ENCODE results near the gene LRRC14B. TPM values are rescaled to one million over a fixed set of nuclear protein-coding genes. Genes with fewer than 3 reads are reported as not detected.

LRRC14B gene
- total RNA-seq, result 10 to 100 TPM in 1 of 2 donors, 1 to 10 TPM in 1; 7.7 to 51.0 TPM

DNA sequence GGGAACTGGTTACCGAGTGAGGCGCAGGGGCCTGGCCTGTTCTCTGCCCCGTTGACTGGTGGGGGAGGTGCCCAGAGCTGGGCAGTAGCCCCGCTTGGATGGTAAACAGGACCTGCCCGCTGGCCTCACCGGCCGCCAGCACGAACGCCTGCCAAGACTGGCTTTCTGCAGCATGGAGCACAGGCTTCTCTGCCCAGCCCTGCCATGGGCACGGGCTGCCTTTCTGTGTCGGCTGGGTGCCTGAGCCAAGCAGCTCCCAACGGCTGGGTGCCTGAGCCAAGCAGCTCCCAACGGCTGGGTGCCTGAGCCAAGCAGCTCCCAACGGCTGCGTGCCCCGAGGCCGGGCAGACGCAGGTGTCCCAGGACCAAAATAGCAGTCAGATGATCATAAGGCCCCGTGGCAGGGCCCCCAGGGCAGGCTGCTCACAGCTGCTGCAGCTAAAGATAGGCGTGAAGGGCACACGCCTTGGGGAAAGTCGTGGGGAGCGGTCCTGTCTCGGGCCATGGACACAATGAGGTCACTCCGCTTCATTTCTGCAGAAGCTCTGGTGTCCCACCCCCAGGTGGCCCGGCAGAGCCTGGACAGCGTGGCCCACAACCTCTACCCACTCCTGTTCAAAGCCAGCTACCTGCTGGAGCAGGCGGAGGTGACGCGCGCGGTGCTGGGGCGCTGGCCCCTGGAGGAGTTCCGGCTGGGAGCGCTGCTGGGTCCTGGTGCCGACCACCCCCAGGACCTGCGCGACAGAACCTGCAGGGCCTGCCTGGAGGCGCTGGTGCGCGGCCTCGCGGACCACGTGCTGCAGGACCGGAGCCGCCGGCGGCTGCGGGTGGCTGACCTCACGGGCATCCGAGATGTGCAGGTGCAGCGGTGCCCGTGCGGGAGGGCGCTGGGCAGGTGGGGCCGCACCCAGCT, at the start of gene LRRC14B:
LRRC14B (plus strand) TSS at position 460 of the 913 bp plus-strand sequence; CDS start at position 504, 44 bp downstream.
- DNase-seq (ENCODE audit: low spot score), result no peak
- peaks cover 0 to 55% of the 10 kb centered on the region in 2 donors for H3K4me1 ChIP-seq

DNA sequence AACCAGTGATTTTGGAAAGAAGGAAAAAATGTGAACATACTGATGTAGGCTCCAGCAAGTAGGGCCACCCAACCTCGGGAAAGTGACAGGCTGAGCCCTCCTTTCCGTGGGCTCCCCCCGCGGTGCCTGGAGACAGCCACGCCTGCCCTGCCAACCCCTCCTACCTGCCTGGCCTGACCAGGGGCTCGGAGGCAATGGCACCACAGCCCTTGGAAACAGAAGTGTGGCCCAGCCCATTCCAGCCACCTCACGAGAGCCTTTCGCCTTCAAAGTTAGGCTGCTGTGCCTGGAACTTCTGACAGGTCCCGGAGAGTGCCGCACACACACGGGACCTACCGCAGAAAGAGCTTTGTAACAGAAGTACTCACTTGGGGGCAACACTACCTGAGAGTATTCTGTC, 49.5 kb upstream of the LRRC14B start:
- no peak for DNase-seq (ENCODE audit: low spot score)
- H3K36me3 ChIP-seq, result no peaks in the 10 kb centered on the region
- H3K4me3 ChIP-seq, result no peak overlapping the region
- TF ChIP-seq, protein P1, sequence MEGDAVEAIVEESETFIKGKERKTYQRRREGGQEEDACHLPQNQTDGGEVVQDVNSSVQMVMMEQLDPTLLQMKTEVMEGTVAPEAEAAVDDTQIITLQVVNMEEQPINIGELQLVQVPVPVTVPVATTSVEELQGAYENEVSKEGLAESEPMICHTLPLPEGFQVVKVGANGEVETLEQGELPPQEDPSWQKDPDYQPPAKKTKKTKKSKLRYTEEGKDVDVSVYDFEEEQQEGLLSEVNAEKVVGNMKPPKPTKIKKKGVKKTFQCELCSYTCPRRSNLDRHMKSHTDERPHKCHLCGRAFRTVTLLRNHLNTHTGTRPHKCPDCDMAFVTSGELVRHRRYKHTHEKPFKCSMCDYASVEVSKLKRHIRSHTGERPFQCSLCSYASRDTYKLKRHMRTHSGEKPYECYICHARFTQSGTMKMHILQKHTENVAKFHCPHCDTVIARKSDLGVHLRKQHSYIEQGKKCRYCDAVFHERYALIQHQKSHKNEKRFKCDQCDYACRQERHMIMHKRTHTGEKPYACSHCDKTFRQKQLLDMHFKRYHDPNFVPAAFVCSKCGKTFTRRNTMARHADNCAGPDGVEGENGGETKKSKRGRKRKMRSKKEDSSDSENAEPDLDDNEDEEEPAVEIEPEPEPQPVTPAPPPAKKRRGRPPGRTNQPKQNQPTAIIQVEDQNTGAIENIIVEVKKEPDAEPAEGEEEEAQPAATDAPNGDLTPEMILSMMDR (IDR thresholded peaks at IDR 0.05), result no peak
- H3K27me3 ChIP-seq, result no peaks in the 10 kb centered on the region
- H3K27ac ChIP-seq, result no peak overlapping the region
- peaks cover 0 to 2% of the 10 kb centered on the region in 2 donors for H3K9me3 ChIP-seq
- no peaks in the 10 kb centered on the region for H3K4me1 ChIP-seq

More for the DNA sequence above, at the start of gene LRRC14B:
- Histone ChIP-seq H3K9me3 (no peaks in the 10 kb centered on the region), H3K27me3 (no peaks in the 10 kb centered on the region), H3K36me3 (no peaks in the 10 kb centered on the region), H3K4me3 (peak within 1 kb of the TSS in 1 of 2 donors; percentile 37), H3K27ac (peak within 1 kb of the TSS; percentile 93 to 94)
- TF ChIP-seq, protein P1 (IDR thresholded peaks at IDR 0.05), result no peak

DNA sequence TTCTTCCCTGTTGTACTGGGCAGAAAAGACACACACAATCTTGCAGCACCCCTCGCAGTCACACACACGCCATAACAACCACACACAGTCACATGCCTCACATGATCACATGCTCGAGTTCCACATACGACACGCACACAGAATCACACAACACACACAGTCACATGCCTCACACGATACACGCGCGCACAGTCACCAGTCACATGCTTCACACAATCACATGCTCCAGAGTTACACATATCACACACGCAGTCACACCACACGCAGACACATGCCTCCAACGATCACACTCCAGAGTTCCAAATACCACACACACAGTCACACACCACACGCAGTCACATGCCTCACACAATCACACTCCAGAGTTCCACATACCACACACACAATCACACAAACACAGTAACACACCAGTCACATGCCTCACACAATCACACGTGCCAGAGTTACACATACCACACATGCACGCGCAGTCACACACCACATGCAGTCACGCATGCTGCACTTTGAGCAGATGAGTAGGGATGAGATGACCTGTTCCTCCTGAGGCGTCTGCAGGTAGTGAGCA, 49.0 kb upstream of the LRRC14B start:
- DNase-seq (ENCODE audit: low spot score), result no peak
- TF ChIP-seq, protein P1 (IDR thresholded peaks at IDR 0.05), result no peak
- H3K9me3 ChIP-seq, result peaks cover 4 to 8% of the 10 kb centered on the region in 2 donors
- no peaks in the 10 kb centered on the region for H3K27me3 ChIP-seq
- H3K27ac ChIP-seq, result no peak overlapping the region
- H3K4me3 ChIP-seq, result no peak overlapping the region
- H3K4me1 ChIP-seq, result no peaks in the 10 kb centered on the region
- H3K36me3 ChIP-seq, result no peaks in the 10 kb centered on the region

DNA sequence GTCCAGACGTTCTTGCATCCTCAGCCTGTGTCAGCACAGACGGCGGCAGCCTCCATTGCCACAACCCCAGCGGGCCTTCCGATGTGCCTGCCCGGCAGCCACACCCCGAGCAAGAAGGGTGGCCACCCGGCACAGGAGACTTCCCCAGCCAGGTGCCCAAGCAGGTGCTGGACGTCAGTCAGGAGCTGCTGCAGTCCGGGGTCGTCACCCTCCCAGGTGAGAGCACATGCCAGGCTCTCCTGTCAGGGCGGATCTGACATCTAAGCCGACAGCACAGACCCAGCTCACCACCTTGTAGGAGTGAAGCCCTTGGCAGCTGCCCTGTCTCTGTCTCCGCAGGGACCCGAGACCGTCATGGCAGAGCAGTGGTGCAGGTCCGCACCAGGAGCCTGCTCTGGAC, 48.3 kb upstream of the LRRC14B start:
- no peaks in the 10 kb centered on the region for H3K36me3 ChIP-seq
- DNase-seq (ENCODE audit: low spot score), result no peak
- no peak overlapping the region for H3K4me3 ChIP-seq
- H3K9me3 ChIP-seq, result peaks cover 11 to 15% of the 10 kb centered on the region in 2 donors
- H3K27ac ChIP-seq, result no peak overlapping the region
- no peaks in the 10 kb centered on the region for H3K4me1 ChIP-seq
- H3K27me3 ChIP-seq, result no peaks in the 10 kb centered on the region
- TF ChIP-seq, protein P1 (IDR thresholded peaks at IDR 0.05), result no peak

DNA sequence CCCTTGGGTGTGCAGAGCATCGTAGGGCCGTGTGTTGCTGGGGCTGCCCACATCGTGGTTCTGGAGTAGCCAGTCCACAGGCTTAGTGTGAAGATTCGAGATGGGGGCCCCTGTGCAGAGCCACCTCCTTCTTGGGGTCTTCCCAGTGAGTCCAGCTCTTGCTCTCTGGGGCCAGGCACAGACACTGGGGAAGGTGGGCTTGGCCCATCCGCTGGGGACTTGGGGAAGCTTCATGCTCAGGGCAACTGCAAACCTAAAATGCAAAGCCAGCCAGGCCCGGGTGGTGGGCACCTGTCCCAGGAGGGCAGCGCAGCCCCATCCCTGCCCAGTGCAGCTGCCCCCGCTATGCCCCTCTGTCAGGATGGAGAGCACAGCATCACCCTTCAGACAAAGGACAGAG, 46.4 kb upstream of the LRRC14B start:
- H3K4me1 ChIP-seq, result no peaks in the 10 kb centered on the region
- H3K9me3 ChIP-seq, result peaks cover 11 to 22% of the 10 kb centered on the region in 2 donors
- DNase-seq (ENCODE audit: low spot score), result no peak
- no peaks in the 10 kb centered on the region for H3K27me3 ChIP-seq
- TF ChIP-seq, protein P1 (IDR thresholded peaks at IDR 0.05), result no peak
- H3K36me3 ChIP-seq, result no peaks in the 10 kb centered on the region
- no peak overlapping the region for H3K4me3 ChIP-seq
- no peak overlapping the region for H3K27ac ChIP-seq
